Measurements from ENCODE around the gene GPC5.

DNA sequence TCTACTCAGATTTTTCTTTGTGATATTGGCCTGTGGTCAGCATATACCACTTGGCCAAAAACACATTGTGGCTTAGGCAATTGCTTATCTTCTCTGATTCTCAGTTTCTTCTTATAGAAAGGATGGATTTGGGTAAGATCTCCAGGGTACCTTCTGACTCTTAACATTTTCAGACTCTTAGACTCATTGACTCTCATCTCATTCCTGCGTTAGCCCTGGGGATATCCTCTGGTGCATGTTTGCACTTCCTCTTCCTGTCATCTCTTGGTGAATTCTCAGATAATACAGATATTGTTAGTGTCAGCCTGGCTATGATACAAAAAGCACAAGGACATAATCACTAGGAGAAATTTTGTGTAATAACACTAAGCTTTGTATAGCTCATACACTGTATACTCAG, 1335.6 kb downstream of the GPC5 start:
- no peak for TF ChIP-seq CTCF (IDR thresholded peaks at IDR 0.05)
- no peak for TF ChIP-seq POLR2A (IDR thresholded peaks at IDR 0.05)
